Ovary (tissue), 9 donors: ENCODE data around the gene THUMPD3. TPM values are rescaled to one million over a fixed set of nuclear protein-coding genes. Genes with fewer than 3 reads are reported as not detected.
A peak's percentile ranks its signal among the peaks of the same experiment; 100 is the strongest.

Experiments
- DNase-seq, 5 donors: peaks; one replicate each; pipeline ENCODE4 v3.0.0-alpha.2; 2019 to 2020
- H3K27ac ChIP-seq, 2 donors: fragments of 200-600 bp; one replicate each; pipeline versions ENCODE4 v1.5.1 to v1.8.0; 2019 to 2022
- H3K27me3 ChIP-seq: fragments of 200-600 bp; one replicate; pipeline ENCODE4 v1.8.0; 2022
- H3K36me3 ChIP-seq: fragments of 200-600 bp; sonication (generic); one replicate; pipeline ENCODE4 v1.5.1; 2019
- H3K4me1 ChIP-seq: one replicate; pipeline ENCODE4 v1.8.1; 2013; ENCODE audit warnings: mild to moderate bottlenecking, moderate library complexity; ENCODE audit not compliant: insufficient read depth
- H3K4me3 ChIP-seq: fragments of 200-600 bp; sonication (generic); one replicate; pipeline ENCODE4 v1.5.1; 2017
- H3K9me3 ChIP-seq, 2 donors: fragments of 200-600 bp in 1 of 2; sonication (generic) in 1 of 2; one replicate each; pipeline versions ENCODE4 v1.5.1 to v1.8.1; 2013 to 2019; ENCODE audit warnings: mild to moderate bottlenecking in 1 of 2, moderate library complexity in 1 of 2
- EP300 ChIP-seq: sonication (generic); formaldehyde crosslinking; IDR thresholded peaks from one replicate; pipeline ENCODE4 v1.6.1; 2017; ENCODE audit warnings: antibody characterized with exemption
- POLR2A ChIP-seq: fragments of 450-650 bp; IDR thresholded peaks from one replicate; pipeline ENCODE4 v1.6.1; 2017; ENCODE audit warnings: antibody characterized with exemption, mild to moderate bottlenecking, moderate library complexity
- WGBS, 3 donors: extraction: QIAGEN DNeasy Blood & Tissue Kit in 1 of 3; methylation state at CpG; one replicate each; pipeline versions ENCODE4 v1.1.5 to v1.1.7; 2013 to 2017; 5-methylcytosine and 5-hydroxymethylcytosine counted together
- intact Hi-C, 4 donors: fragments of 100-400 bp; cut with DNase I; formaldehyde crosslinking; loops; one replicate each; pipeline versions ENCODE4 v1.11.0 to v1.15.1; 2022 to 2023
- polyA plus RNA-seq, 2 donors: library from polyadenylated mRNA; stranded (reverse); fragments of 200-250 nt in 1 of 2; fragments of 350-450 nt in 1 of 2; fragmentation: Illumina TruSeq in 1 of 2; extraction: RNeasy Lipid Tissue Mini Kit (QIAGEN cat#74804) in 1 of 2; gene quantifications; one replicate each; pipeline ENCODE4 v1.2.3, GENCODE V29; 2013 to 2014
- total RNA-seq, 7 donors: library from RNA; depleted of rRNA in 2 of 7; stranded (reverse); fragments of >200 nt in 2 of 7; fragmentation: NEBNext Ultra II Directional in 3 of 7; extraction: Animal tissue kit (Norgen Biotek cat#: 25700) in 3 of 7; gene quantifications; one replicate each; pipeline versions ENCODE4 v1.1.0 to v1.2.4, GENCODE V29; 2016 to 2023
- TF ChIP-seq, protein P1 (sequence below), 3 donors: fragments of 450-650 bp in 2 of 3; fragments of 200-600 bp in 1 of 3; IDR thresholded peaks; one replicate each; pipeline versions ENCODE4 v1.5.1 to v1.8.0; 2016 to 2022; ENCODE audit warnings: antibody characterized with exemption in 3 of 3, mild to moderate bottlenecking in 1 of 3
- donor health status: DM: no; HTN: no; CAD: no; lungs with moderate emphysema.
- donor health status: DM: no; HTN: no; CAD: no.
- donor health status: Bipolar disorder and iron deficiency.
- donor health status: DM: yes; HTN: yes; CAD: no.
- donor health status: DM: no; HTN: no; CAD: no.
- donor health status: DM: yes; HTN: yes; CAD: no.

THUMPD3 gene
- total and polyA plus RNA-seq, 9 donors, result 11.9 to 35.1 (median 25.9) TPM

DNA sequence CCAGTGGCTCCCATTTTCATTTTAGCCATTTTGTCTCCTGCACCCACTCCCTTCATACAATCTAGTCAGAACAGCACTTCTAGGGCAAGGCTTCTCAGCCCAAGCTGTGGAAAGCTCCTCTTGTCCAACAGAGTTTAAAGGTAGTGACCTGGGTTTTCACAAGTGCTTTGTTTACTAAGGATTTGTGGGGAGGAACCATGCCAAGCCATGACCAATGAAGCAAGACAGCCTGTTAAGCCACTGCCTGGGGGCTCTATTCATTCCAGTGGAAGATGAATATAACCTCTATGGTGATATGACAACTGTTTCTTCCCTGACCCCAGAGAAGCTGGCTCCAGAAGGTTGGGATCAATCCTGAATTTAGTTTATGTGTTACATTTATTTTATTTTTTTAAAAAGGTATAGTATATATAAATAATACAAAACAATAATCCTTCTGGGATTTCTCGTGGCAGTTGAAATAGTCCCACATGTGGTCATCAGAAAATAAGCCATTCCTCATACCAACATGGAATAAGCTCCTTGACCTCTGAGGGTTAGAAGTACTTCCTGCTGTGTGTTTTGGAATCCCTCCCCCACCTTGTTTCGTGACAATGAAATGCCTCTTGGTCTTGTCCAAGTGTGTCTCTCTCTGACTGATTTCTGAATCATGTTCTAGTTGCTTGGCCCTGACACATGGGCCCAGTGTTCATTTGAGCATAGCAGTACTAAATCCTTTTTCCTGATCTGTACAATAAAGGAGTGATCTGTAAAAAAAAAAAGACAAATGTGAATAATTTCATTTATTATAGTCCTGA lies 13.3 kb upstream of the THUMPD3 start:
- TF ChIP-seq EP300, result no peak
- TF ChIP-seq, protein P1, sequence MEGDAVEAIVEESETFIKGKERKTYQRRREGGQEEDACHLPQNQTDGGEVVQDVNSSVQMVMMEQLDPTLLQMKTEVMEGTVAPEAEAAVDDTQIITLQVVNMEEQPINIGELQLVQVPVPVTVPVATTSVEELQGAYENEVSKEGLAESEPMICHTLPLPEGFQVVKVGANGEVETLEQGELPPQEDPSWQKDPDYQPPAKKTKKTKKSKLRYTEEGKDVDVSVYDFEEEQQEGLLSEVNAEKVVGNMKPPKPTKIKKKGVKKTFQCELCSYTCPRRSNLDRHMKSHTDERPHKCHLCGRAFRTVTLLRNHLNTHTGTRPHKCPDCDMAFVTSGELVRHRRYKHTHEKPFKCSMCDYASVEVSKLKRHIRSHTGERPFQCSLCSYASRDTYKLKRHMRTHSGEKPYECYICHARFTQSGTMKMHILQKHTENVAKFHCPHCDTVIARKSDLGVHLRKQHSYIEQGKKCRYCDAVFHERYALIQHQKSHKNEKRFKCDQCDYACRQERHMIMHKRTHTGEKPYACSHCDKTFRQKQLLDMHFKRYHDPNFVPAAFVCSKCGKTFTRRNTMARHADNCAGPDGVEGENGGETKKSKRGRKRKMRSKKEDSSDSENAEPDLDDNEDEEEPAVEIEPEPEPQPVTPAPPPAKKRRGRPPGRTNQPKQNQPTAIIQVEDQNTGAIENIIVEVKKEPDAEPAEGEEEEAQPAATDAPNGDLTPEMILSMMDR (IDR thresholded peaks at IDR 0.05), result no peak
- TF ChIP-seq POLR2A, result no peak
- H3K27ac ChIP-seq, result no peak overlapping the region
- no peaks in the 10 kb centered on the region for H3K36me3 ChIP-seq
- intact Hi-C loops, result loop anchor here in 3 of 4 donors (10.0 kb wide), 2 partner anchors 75 to 95 kb away; no protein-coding TSS in a partner anchor
- H3K4me3 ChIP-seq, result no peak overlapping the region
- DNase-seq, result no peak
- H3K27me3 ChIP-seq, result no peaks in the 10 kb centered on the region
- H3K9me3 ChIP-seq, result no peaks in the 10 kb centered on the region
- no peaks in the 10 kb centered on the region for H3K4me1 ChIP-seq
- 16 to 28% (median 19%) methylated on average over 2 of the region's 2 CpGs for WGBS, 3 donors

DNA sequence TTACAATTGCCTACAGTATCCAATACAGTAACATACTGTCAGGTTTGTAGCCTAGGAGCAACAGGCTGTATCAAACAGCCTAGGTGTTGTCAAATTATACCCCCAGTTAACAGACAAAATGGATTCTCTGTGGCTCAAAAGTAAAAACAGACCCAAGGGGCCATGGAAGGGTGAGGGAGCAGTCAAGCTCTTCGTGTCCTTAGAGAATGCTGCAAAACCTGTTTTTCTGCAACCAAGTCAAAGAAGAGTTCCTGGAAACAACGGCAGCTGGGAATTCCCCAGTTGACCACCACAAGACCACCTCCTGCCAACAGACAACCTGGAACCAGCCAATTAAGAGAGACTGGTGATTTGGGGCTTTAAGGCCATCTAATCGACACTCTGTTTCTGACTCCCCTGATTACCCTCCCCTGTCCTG lies 11.1 kb upstream of the THUMPD3 start:
- no peak for DNase-seq
- Histone ChIP-seq H3K36me3 (no peaks in the 10 kb centered on the region), H3K9me3 (no peaks in the 10 kb centered on the region), H3K4me3 (no peak overlapping the region), H3K4me1 (no peaks in the 10 kb centered on the region), H3K27ac (no peak overlapping the region), H3K27me3 (no peaks in the 10 kb centered on the region)
- WGBS, 3 donors, result 49 to 59% (median 57%) methylated on average over 3 of the region's 3 CpGs
- TF ChIP-seq EP300 (no peak), POLR2A (no peak)
- TF ChIP-seq, protein P1 (IDR thresholded peaks at IDR 0.05), result no peak
- intact Hi-C loops, result loop anchor here in 3 of 4 donors (10.0 kb wide), 2 partner anchors 73 to 93 kb away; no protein-coding TSS in a partner anchor

DNA sequence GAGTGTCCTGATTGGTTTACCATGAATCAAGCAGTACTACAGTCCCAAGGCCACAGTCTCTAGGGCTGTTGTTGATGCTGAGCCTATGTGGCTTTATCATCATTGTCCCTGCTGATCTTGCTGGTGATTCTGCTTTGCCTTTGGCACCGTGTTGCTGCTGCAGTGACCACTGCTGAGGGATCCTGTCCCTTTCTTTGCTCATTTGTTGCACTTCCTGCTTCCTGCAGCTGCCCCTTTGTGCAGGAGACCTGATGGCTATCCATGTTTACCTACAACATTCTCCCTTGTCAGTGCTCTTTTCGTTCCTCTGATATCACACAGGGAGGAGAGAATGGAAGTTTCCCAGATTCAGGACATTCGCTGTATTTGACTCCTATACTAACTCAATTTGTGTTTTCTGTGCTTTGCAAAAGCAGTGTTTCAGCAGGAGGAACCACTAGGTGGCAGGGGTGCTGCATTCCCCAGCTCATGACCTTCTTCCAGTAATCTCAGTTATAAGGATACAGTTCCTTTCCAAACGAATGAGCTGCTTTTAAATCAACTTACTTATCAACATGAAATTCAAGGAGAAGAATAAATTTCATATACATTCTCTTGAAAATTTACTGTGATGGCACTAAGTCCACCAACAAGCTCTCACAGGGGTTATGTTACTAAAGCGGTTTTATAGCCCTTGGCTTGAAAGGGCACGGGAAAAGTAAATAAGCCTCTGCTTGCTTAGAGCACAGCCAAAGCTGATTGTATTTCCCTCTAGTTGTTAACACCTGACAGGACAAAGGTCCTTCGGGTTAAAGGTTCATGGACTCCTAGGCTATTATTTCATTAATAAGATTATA lies 9.7 kb upstream of the THUMPD3 start:
- H3K4me1 ChIP-seq, result no peaks in the 10 kb centered on the region
- no peak overlapping the region for H3K27ac ChIP-seq
- H3K36me3 ChIP-seq, result no peaks in the 10 kb centered on the region
- TF ChIP-seq, protein P1 (IDR thresholded peaks at IDR 0.05), result peak; percentile 68 to 81 (median 75)
- TF ChIP-seq POLR2A (no peak), EP300 (no peak)
- DNase-seq, result peak; percentile 60 to 77 (median 74)
- 16 to 19% (median 19%) methylated on average over 7 of the region's 7 CpGs for WGBS, 3 donors
- H3K9me3 ChIP-seq, result no peaks in the 10 kb centered on the region
- no peak overlapping the region for H3K4me3 ChIP-seq
- no peaks in the 10 kb centered on the region for H3K27me3 ChIP-seq
- intact Hi-C loops, result loop anchor here in 3 of 4 donors (10.0 kb wide), 2 partner anchors 72 to 92 kb away; no protein-coding TSS in a partner anchor

GRCh38 chr3:9361691-9362388 lies 1.0 kb upstream of the THUMPD3 start:
- 56 to 63% (median 62%) methylated on average over 5 of the region's 5 CpGs for WGBS, 3 donors
- no peaks in the 10 kb centered on the region for H3K36me3 ChIP-seq
- no peaks in the 10 kb centered on the region for H3K9me3 ChIP-seq
- TF ChIP-seq, protein P1 (IDR thresholded peaks at IDR 0.05), result no peak
- TF ChIP-seq POLR2A, result no peak
- no peak for TF ChIP-seq EP300
- DNase-seq, result no peak
- H3K27me3 ChIP-seq, result no peaks in the 10 kb centered on the region
- intact Hi-C loops, result no loop called here
- H3K4me1 ChIP-seq, result peaks cover 7% of the 10 kb centered on the region
- H3K27ac ChIP-seq, result no peak overlapping the region
- peak overlapping the region; percentile 69 for H3K4me3 ChIP-seq
